Activated CD4-positive, alpha-beta memory T cell treated with anti-CD3 and anti-CD28 coated beads for 36 hours (primary cell): ENCODE results near the gene REC8. TPM values are rescaled to one million over a fixed set of nuclear protein-coding genes. Genes with fewer than 3 reads are reported as not detected.

Experiments used
- CTCF ChIA-PET: fragments of 350-600 bp; sonication (Branson Sonifier 250); formaldehyde crosslinking; loops from one replicate; lab custom pipeline; 2021; ENCODE audit warnings: antibody characterized with exemption, inconsistent platforms; lab: Charles Lee
- POLR2A ChIA-PET: fragments of 350-600 bp; sonication (Branson Sonifier 250); formaldehyde crosslinking; loops from one replicate; lab custom pipeline; 2021; ENCODE audit warnings: antibody characterized with exemption; lab: Charles Lee
- DNase-seq: peaks from one replicate; pipeline ENCODE4 v3.0.0-alpha.2; 2020
- H3K27ac Mint-ChIP-seq: one replicate; pipeline ENCODE4 v1.8.0; 2021; ENCODE audit warnings: mixed read lengths
- H3K27me3 Mint-ChIP-seq: one replicate; pipeline ENCODE4 v1.8.0; 2021; ENCODE audit warnings: mixed read lengths
- H3K36me3 Mint-ChIP-seq: one replicate; pipeline ENCODE4 v1.8.0; 2021; ENCODE audit warnings: mixed read lengths
- H3K4me1 Mint-ChIP-seq: one replicate; pipeline ENCODE4 v1.8.0; 2021; ENCODE audit warnings: low read depth, mixed read lengths
- H3K4me3 Mint-ChIP-seq: one replicate; pipeline ENCODE4 v1.8.0; 2021; ENCODE audit warnings: mild to moderate bottlenecking, mixed read lengths
- H3K9me3 Mint-ChIP-seq: one replicate; pipeline ENCODE4 v1.8.0; 2021; ENCODE audit warnings: mixed read lengths
- intact Hi-C: fragments of 100-400 bp; cut with micrococcal nuclease; formaldehyde crosslinking; loops from one replicate; pipeline ENCODE4 v1.15.1; 2023
- total RNA-seq, 2 experiments: library from RNA; stranded (reverse); gene quantifications; one replicate each; pipeline ENCODE4 v1.2.3, GENCODE V29; 2021

REC8 gene
- total RNA-seq, 2 experiments from 2014 or later, result 24.9 to 27.9 TPM

DNA sequence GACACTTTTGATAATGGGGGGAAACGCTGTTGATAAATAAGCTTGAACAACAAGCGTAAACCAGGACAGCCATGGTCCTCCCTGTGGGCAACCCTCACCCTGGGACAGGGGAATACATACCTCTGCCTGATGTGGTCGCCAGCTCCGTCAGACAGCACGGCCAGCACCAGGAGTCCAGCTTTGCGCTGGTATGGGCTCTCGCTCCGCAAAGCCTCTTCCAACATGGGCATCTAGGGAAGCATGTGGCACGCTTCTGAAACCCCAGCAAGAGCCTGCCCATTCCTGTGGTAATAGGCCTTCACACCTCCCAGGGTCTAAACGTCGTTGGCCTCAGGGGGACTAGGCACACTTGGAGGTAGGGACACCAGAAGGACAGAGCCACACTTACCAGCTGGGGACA, 13.9 kb downstream of the REC8 start:
- Mint-ChIP-seq H3K27me3 (no peaks in the 10 kb centered on the region), H3K27ac (no peak overlapping the region), H3K4me1 (peaks cover 25% of the 10 kb centered on the region), H3K4me3 (no peak overlapping the region), H3K9me3 (no peaks in the 10 kb centered on the region), H3K36me3 (peaks cover 32% of the 10 kb centered on the region)
- ChIA-PET CTCF (interaction anchor here (0.7 to 2.2 kb wide), 3 partner anchors 24 to 95 kb away, joined by 3 to 13 read pairs (median 3); partner anchors contain the start of genes DCAF11, IRF9 and NRL), POLR2A (interaction anchor here (1.3 to 3.2 kb wide), 2 partner anchors 8 to 24 kb away, joined by 3 to 12 read pairs; no protein-coding TSS in a partner anchor)
- DNase-seq, result no peak
- intact Hi-C loops, result no loop called here

DNA sequence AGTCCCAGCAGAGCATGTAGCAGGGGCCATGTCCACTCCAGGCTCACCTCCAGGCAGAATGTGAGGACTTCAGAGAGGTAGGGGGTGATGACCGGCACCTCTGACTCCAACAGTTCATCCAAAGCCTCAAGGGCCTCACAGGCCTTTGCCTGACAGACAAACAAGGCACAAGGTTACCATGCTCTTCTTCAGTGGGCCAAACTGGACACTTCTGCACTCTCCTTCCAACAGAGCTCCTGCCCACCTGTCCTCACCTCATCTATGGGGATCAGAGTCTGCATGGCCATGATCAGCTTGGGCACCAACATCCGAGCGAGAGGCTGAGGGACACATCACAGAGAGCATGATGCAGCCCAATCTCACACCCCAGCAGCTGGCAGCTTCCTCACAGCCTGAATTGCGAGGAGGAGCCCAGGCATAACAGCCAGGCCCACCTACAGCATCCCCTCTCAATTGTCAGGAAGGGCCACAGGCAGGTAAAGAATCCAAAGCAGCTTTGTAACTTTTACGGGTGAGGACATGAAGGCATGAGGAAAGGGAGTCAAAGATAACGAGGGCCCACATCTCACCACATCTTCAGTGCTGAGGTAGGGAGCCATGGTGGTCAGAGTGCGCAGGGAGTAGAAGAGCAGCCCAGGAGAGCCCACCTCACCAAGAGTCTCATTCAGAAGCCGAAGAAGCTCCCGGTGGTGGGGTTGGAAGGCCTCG, 15.1 kb downstream of the REC8 start:
- no peak for DNase-seq
- H3K36me3 Mint-ChIP-seq, result peaks cover 35% of the 10 kb centered on the region
- POLR2A ChIA-PET, result interaction anchor here (0.7 to 3.2 kb wide), 6 partner anchors 9 to 40 kb away, joined by 3 to 12 read pairs (median 5); partner anchors contain the start of genes IRF9 and PSME2

DNA sequence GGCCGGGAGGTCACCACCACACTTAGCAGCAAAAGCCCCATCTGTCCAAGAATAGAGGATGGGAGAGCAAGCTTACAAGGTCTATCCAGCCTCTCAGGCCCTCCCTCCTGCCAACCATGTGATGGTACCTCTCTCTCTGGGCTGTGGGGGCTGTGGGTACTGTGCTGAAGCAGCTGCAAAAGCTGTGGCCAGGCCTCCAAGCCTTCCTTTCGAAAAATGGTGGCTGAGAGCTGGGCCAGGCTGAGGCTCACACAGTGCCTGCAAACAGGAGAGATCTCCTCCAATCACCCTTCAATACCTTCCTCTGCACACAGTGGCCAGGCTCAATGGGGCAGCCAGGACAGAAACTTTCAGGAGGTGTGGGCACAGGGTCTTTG, 15.6 kb downstream of the REC8 start:
- ChIA-PET POLR2A (interaction anchor here (0.7 to 3.2 kb wide), 9 partner anchors 10 to 73 kb away, joined by 3 to 12 read pairs (median 6); partner anchors contain the start of genes DCAF11, EMC9, IRF9 and NRL), CTCF (interaction anchor here (1.3 to 3.2 kb wide), 4 partner anchors 26 to 121 kb away, joined by 4 to 18 read pairs (median 5); partner anchors contain the start of genes CIDEB and IRF9)
- intact Hi-C loops, result no loop called here
- H3K4me1 Mint-ChIP-seq, result peaks cover 33% of the 10 kb centered on the region
- H3K27ac Mint-ChIP-seq, result peak overlapping the region; percentile 52
- DNase-seq, result no peak
- no peaks in the 10 kb centered on the region for H3K9me3 Mint-ChIP-seq
- peak overlapping the region; percentile 89 for H3K4me3 Mint-ChIP-seq
- H3K36me3 Mint-ChIP-seq, result peaks cover 37% of the 10 kb centered on the region
- no peaks in the 10 kb centered on the region for H3K27me3 Mint-ChIP-seq

More for the DNA sequence above, 15.1 kb downstream of the REC8 start:
- peak overlapping the region; percentile 89 for H3K4me3 Mint-ChIP-seq
- H3K27ac Mint-ChIP-seq, result no peak overlapping the region
- no peaks in the 10 kb centered on the region for H3K9me3 Mint-ChIP-seq
- intact Hi-C loops, result no loop called here
- no peaks in the 10 kb centered on the region for H3K27me3 Mint-ChIP-seq
- CTCF ChIA-PET, result interaction anchor here (1.3 to 3.2 kb wide), 4 partner anchors 26 to 121 kb away, joined by 4 to 18 read pairs (median 5); partner anchors contain the start of genes CIDEB and IRF9
- peaks cover 29% of the 10 kb centered on the region for H3K4me1 Mint-ChIP-seq

DNA sequence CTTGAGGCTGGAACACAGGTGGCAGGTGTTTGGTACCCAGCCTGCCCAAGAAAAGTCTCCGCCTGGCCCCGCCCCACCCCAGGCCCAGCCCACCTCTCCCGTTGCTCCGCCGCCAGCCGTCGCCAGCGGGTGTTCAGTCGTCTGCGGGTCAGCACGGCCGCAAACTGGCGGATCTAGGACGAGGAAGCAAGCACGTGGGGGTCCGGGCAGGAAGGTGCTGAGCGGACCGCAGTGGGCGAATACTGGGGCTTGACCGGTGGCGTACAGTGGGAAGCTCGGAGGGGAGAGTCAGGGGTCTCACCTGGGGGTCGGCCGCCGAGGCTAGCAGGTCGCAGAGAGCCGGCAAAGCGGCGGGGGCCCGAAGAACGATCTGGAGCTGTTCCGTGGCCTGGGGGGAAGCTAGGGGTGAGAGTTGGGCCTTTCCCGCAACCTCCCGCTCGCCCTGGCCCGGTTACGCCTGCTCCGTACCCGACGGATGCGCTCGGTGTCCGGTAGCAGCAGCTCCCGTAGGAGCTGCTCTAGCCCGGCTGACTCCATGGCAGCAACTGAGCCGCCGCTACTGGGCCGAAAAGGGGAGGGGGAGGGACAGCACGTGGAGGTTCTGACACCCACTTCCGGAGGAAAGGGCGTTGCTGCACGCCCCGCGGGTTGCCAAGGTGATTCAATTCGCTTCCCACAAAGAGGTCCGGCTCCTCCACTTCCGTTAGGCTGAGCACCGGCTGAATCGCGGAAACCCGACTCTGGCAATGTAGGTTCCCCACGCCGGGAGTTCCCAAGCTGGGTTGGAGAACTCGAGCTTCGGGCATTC, 16.6 kb downstream of the REC8 start, which contains the start of gene IPO4:
TSS of gene IPO4 (minus strand) at position 566 of the 808 bp plus-strand sequence. CDS start at position 537, 29 bp downstream.
- Mint-ChIP-seq H3K36me3 (peaks cover 39% of the 10 kb centered on the region), H3K9me3 (no peaks in the 10 kb centered on the region), H3K27me3 (no peaks in the 10 kb centered on the region), H3K27ac (peak within 1 kb of the TSS; percentile 74), H3K4me1 (peaks cover 40% of the 10 kb centered on the region), H3K4me3 (peak within 1 kb of the TSS; percentile 89)
- CTCF ChIA-PET, result interaction anchor here (0.6 to 3.2 kb wide), 9 partner anchors 9 to 1213 kb away, joined by 3 to 18 read pairs (median 3); partner anchors contain the start of genes CIDEB, IRF9, PSME1 and TINF2
- intact Hi-C loops, result loop anchor here (1.0 to 2.0 kb wide), 9 partner anchors 25 to 109 kb away; partner anchors contain the start of genes CHMP4A, DCAF11, EMC9 and GMPR2
- POLR2A ChIA-PET, result interaction anchor here (1.0 to 3.2 kb wide), 17 partner anchors 10 to 120 kb away, joined by 3 to 13 read pairs (median 5); partner anchors contain the start of genes CHMP4A, DCAF11, EMC9 and IRF9
- peak; percentile 97 for DNase-seq

DNA sequence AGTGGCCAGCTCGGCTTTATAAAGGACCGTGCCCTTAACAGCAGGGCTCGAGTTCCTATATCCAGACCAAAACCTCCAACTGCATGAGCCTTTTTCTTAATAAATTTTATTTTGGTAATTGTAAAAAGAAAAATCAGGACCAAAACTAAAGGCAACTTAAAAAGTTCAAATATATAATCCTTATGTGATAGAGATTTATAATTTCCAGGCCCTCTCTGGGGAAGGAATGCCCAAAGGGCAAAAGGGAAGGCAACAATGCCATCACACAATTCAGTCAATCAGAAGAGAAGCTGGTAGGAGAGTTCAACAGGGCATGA, 17.1 kb downstream of the REC8 start:
- ChIA-PET POLR2A (interaction anchor here (1.0 to 2.3 kb wide), 15 partner anchors 10 to 119 kb away, joined by 3 to 13 read pairs (median 5); partner anchors contain the start of genes CHMP4A, DCAF11, EMC9 and IRF9), CTCF (interaction anchor here (0.7 to 3.2 kb wide), 8 partner anchors 9 to 119 kb away, joined by 3 to 18 read pairs (median 3); partner anchors contain the start of genes CIDEB, IRF9 and PSME1)
- no peak for DNase-seq
- intact Hi-C loops, result loop anchor here (2.0 kb wide), 4 partner anchors 44 to 74 kb away; partner anchors contain the start of genes DCAF11, GMPR2, NEDD8 and NRL
- Mint-ChIP-seq H3K27me3 (no peaks in the 10 kb centered on the region), H3K4me3 (peak overlapping the region; percentile 89), H3K9me3 (no peaks in the 10 kb centered on the region), H3K27ac (peak overlapping the region; percentile 74), H3K4me1 (peaks cover 42% of the 10 kb centered on the region), H3K36me3 (peaks cover 36% of the 10 kb centered on the region)

DNA sequence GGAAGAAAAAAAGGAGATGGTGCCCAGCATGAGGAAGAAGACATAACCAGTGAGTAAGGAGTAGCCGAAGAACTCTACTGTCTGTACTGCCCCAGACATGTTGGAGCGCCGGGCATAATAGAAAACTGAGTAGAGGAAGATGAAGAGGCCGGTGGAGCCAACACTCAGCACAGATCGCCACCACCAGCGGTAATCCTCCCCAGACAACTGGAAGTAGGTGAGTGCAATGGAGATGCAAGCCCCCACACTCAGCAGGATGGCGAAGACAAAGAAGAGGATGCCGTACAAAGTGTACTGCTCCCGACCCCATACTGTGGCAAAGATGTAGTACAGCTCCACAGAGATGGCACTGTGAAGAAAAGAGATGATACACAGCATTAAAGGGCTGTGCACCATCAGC, 17.6 kb downstream of the REC8 start:
- ChIA-PET CTCF (interaction anchor here (0.7 to 3.2 kb wide), 6 partner anchors 10 to 119 kb away, joined by 3 to 18 read pairs (median 3); partner anchors contain the start of genes CIDEB and IRF9), POLR2A (interaction anchor here (1.0 to 2.3 kb wide), 12 partner anchors 9 to 119 kb away, joined by 3 to 13 read pairs (median 4); partner anchors contain the start of genes EMC9, IRF9, MDP1 and PSME1)
- no peak overlapping the region for H3K4me3 Mint-ChIP-seq
- no peaks in the 10 kb centered on the region for H3K9me3 Mint-ChIP-seq
- H3K36me3 Mint-ChIP-seq, result peaks cover 36% of the 10 kb centered on the region
- no peaks in the 10 kb centered on the region for H3K27me3 Mint-ChIP-seq
- peak overlapping the region; percentile 35 for H3K27ac Mint-ChIP-seq
- intact Hi-C loops, result loop anchor here (2.0 kb wide), 4 partner anchors 43 to 75 kb away; partner anchors contain the start of genes DCAF11, GMPR2, NEDD8 and NRL
- no peak for DNase-seq
- H3K4me1 Mint-ChIP-seq, result peaks cover 47% of the 10 kb centered on the region

DNA sequence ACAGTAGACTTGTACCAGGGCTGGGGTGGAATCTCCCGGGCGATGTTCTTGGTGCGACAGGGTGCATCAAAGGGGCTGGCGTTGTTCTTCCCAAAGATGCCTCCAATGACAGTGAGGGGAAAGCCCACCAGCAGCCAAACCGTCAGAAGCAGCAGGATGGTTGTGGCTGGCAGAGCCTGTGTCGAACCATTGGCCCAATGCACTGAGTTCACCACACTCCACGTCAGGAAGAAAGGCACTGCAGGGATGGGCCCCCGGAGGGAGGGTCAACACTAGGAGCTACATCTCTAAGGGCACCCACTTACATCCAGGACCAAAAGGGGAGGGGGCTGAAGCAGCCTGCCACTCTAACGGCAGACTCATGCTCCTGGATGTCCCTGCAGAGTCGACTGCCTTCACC, 18.5 kb downstream of the REC8 start:
- ChIA-PET POLR2A (no interaction called here), CTCF (no interaction called here)
- Mint-ChIP-seq H3K9me3 (no peaks in the 10 kb centered on the region), H3K36me3 (peaks cover 32% of the 10 kb centered on the region), H3K4me3 (no peak overlapping the region), H3K27me3 (no peaks in the 10 kb centered on the region), H3K27ac (no peak overlapping the region), H3K4me1 (peaks cover 53% of the 10 kb centered on the region)
- DNase-seq, result no peak
- intact Hi-C loops, result no loop called here

DNA sequence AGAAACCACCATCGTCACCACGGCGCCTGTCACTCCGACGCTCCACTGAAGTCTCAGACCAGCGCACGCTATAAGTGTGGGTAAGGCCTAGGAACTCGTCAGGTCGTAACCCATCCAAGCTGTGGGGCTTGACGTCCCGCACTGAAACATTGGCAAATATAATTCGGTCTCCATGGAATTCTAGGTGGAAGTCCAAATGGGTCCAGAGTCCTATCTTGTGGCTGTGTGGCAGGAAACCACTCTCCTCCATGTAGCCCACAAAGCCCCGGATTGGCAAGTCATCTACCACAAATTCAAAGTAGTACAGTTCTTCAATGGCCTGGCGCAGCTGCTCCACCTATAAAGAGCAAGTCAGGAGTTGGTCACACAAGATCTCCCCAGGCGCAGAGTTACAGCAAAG, 21.1 kb downstream of the REC8 start:
- DNase-seq, result no peak
- H3K27me3 Mint-ChIP-seq, result no peaks in the 10 kb centered on the region
- intact Hi-C loops, result no loop called here
- no peaks in the 10 kb centered on the region for H3K9me3 Mint-ChIP-seq
- H3K36me3 Mint-ChIP-seq, result peaks cover 30% of the 10 kb centered on the region
- ChIA-PET POLR2A (interaction anchor here (4.2 kb wide), 1 partner anchor 31 kb away, joined by 26 read pairs; the partner anchor contains the start of gene IRF9), CTCF (interaction anchor here (1.2 kb wide), 1 partner anchor 47 kb away, joined by 3 read pairs; the partner anchor contains the start of gene PSME2)
- H3K27ac Mint-ChIP-seq, result peak overlapping the region; percentile 39
- H3K4me3 Mint-ChIP-seq, result no peak overlapping the region
- H3K4me1 Mint-ChIP-seq, result peaks cover 51% of the 10 kb centered on the region

DNA sequence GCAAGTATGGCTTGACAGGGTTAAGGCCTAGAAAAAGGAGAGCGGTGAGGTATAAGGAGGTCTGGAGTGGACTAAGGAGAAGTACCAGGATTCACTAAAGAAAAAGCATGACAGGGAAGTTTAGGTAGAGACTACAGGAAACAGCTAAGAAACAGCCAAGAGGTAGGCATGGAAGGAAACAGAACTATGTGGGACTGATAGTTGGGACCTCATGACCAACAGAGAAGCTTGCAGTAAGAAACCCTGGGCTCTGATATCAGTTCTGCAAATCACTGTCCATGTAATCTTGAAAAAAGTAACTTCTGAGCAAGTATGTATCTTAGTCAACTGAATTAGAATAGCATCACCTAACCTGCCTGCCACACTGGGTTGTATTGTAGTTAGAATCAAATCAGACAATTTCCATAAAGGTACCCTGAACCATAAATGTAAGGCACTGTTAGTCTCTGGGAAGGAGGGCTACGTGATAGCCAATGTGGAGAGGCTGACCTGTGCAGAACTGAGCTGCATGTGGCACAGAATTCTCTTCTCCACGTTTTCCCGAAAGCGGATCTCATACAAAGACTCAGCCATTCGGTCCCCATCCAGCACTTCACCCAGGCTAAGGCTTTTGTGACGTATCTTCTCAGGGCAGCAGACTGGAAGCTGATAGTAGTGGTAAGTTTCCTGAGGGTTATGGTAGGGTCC, 22.4 kb downstream of the REC8 start:
- Mint-ChIP-seq H3K27me3 (no peaks in the 10 kb centered on the region), H3K4me3 (peak overlapping the region; percentile 96), H3K9me3 (no peaks in the 10 kb centered on the region), H3K4me1 (peaks cover 56% of the 10 kb centered on the region), H3K27ac (peak overlapping the region; percentile 95), H3K36me3 (peaks cover 36% of the 10 kb centered on the region)
- CTCF ChIA-PET, result interaction anchor here (0.7 to 2.8 kb wide), 7 partner anchors 33 to 237 kb away, joined by 3 to 10 read pairs (median 5); partner anchors contain the start of genes IRF9, NRL, PSME2 and RNF31
- intact Hi-C loops, result loop anchor here (2.0 kb wide), 1 partner anchor 104 kb away; the partner anchor contains the start of genes DHRS1 and NOP9
- DNase-seq, result no peak
- POLR2A ChIA-PET, result interaction anchor here (1.1 to 4.2 kb wide), 8 partner anchors 12 to 105 kb away, joined by 3 to 26 read pairs (median 12); partner anchors contain the start of genes DHRS1, IRF9, MDP1 and NOP9

DNA sequence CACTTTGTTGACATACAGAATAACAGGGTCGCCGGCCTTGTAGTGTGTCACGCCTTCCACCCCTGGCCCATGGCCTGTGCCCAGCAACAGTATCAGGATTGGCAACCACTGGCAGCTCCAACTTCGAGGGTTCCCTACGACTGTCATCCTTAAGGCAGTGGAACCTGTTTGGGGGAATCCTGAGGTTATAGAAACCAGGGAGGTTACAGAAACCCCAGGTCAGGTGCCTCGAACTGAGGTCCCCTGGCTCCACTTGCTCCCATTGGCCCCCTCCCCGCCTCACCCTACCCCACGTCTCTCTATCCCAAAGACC, 22.9 kb downstream of the REC8 start:
- Mint-ChIP-seq H3K4me1 (peaks cover 57% of the 10 kb centered on the region), H3K27ac (peak overlapping the region; percentile 95), H3K4me3 (peak overlapping the region; percentile 96), H3K27me3 (no peaks in the 10 kb centered on the region), H3K9me3 (no peaks in the 10 kb centered on the region), H3K36me3 (peaks cover 36% of the 10 kb centered on the region)
- no peak for DNase-seq
- CTCF ChIA-PET, result interaction anchor here (0.9 to 2.8 kb wide), 8 partner anchors 17 to 237 kb away, joined by 3 to 10 read pairs (median 6); partner anchors contain the start of genes IRF9, MDP1, NRL and PSME2
- POLR2A ChIA-PET, result interaction anchor here (0.6 to 4.2 kb wide), 15 partner anchors 11 to 137 kb away, joined by 3 to 26 read pairs (median 7); partner anchors contain the start of genes CHMP4A, DHRS1, IRF9 and MDP1
- intact Hi-C loops, result loop anchor here (1.0 to 2.0 kb wide), 3 partner anchors 18 to 104 kb away; partner anchors contain the start of genes CHMP4A, DHRS1, EMC9 and NOP9
